CD14-positive monocyte (primary cell): Measurements from ENCODE around the gene SMG6. TPM values are rescaled to one million over a fixed set of nuclear protein-coding genes. Genes with fewer than 3 reads are reported as not detected.

ENCODE experiments used
- DNase-seq, 3 donors: peaks; one replicate each; pipeline ENCODE4 v3.0.0-alpha.2; 2011 to 2022
- H2AFZ ChIP-seq: 2 replicates; pipeline ENCODE4 v1.6.0; 2012; ENCODE audit warnings: mild to moderate bottlenecking, low read depth, low read length, inconsistent platforms; ENCODE audit not compliant: insufficient read depth, poor library complexity, severe bottlenecking
- H3K27ac ChIP-seq, 2 donors: 1 replicate in 1 of 2; 2 replicates in 1 of 2; pipeline ENCODE4 v1.5.1; 2012 to 2013; ENCODE audit warnings: low read length in 2 of 2, control low read depth in 1 of 2, inconsistent platforms in 1 of 2, low read depth in 1 of 2, mild to moderate bottlenecking in 1 of 2
- H3K27me3 ChIP-seq, 2 donors: one replicate each; pipeline versions ENCODE4 v1.6.0 to v1.6.1; 2011 to 2013; ENCODE audit warnings: low read length in 2 of 2; ENCODE audit not compliant: control insufficient read depth in 2 of 2, insufficient read depth in 2 of 2
- H3K36me3 ChIP-seq, 2 donors: replicated peaks in 1 of 2; 1 replicate in 1 of 2; 2 replicates in 1 of 2; pipeline versions ENCODE4 v1.5.1 to v1.6.1; 2012 to 2013; ENCODE audit warnings: low read length in 2 of 2, control low read depth in 1 of 2, inconsistent platforms in 1 of 2, mild to moderate bottlenecking in 1 of 2; ENCODE audit not compliant: insufficient read depth in 2 of 2, control insufficient read depth in 1 of 2
- H3K4me1 ChIP-seq, 2 donors: 1 replicate in 1 of 2; 2 replicates in 1 of 2; pipeline versions ENCODE4 v1.5.1 to v1.6.1; 2012 to 2013; ENCODE audit warnings: low read length in 2 of 2, control low read depth in 1 of 2, inconsistent platforms in 1 of 2, mild to moderate bottlenecking in 1 of 2, moderate library complexity in 1 of 2; ENCODE audit not compliant: insufficient read depth in 2 of 2, control insufficient read depth in 1 of 2
- H3K4me2 ChIP-seq: replicated peaks from 2 replicates; pipeline ENCODE3; 2012; ENCODE audit warnings: low read length, moderate library complexity, mild to moderate bottlenecking; ENCODE audit not compliant: poor library complexity, severe bottlenecking; ENCODE audit errors: extremely low read depth
- H3K4me3 ChIP-seq, 3 experiments: fragments of 200-600 bp in 1 of 3; sonication (generic) in 1 of 3; replicated peaks in 1 of 3; 1 replicate in 2 of 3; 2 replicates in 1 of 3; pipeline ENCODE4 v1.5.1; 2011 to 2013; ENCODE audit warnings: low read length in 3 of 3, mild to moderate bottlenecking in 3 of 3, control low read depth in 2 of 3, low read depth in 2 of 3, inconsistent platforms in 1 of 3, moderate library complexity in 1 of 3
- H3K79me2 ChIP-seq: 2 replicates; pipeline ENCODE4 v1.6.0; 2012; ENCODE audit warnings: mild to moderate bottlenecking, control low read depth, inconsistent platforms, low read length, moderate library complexity; ENCODE audit not compliant: insufficient read depth
- H3K9ac ChIP-seq: 2 replicates; pipeline ENCODE4 v1.6.0; 2017; ENCODE audit warnings: low read length, mild to moderate bottlenecking; ENCODE audit not compliant: insufficient read depth, poor library complexity, severe bottlenecking
- H3K9me3 ChIP-seq, 2 donors: replicated peaks in 1 of 2; 1 replicate in 1 of 2; 2 replicates in 1 of 2; pipeline versions ENCODE4 v1.5.1 to v1.6.1; 2012 to 2013; ENCODE audit warnings: low read length in 2 of 2, control low read depth in 1 of 2; ENCODE audit not compliant: control insufficient read depth in 1 of 2, insufficient read depth in 1 of 2
- H4K20me1 ChIP-seq: 2 replicates; pipeline ENCODE4 v1.6.0; 2012; ENCODE audit warnings: mild to moderate bottlenecking, low read length, control low read depth, moderate library complexity; ENCODE audit not compliant: insufficient read depth
- H3K27ac Mint-ChIP-seq, 7 donors: one replicate each; pipeline ENCODE4 v1.8.0; 2020; ENCODE audit warnings: mild to moderate bottlenecking in 7 of 7, mixed read lengths in 7 of 7, moderate library complexity in 6 of 7, inconsistent platforms in 2 of 7
- H3K27me3 Mint-ChIP-seq, 3 donors: one replicate each; pipeline ENCODE4 v1.8.0; 2021 to 2022; ENCODE audit warnings: low read depth in 3 of 3, mild to moderate bottlenecking in 3 of 3, mixed read lengths in 3 of 3, moderate library complexity in 3 of 3, inconsistent platforms in 1 of 3
- H3K36me3 Mint-ChIP-seq, 2 donors: one replicate each; pipeline ENCODE4 v1.8.0; 2020; ENCODE audit warnings: mixed read lengths in 2 of 2, inconsistent platforms in 1 of 2, mild to moderate bottlenecking in 1 of 2
- H3K4me1 Mint-ChIP-seq: one replicate; pipeline ENCODE4 v1.8.0; 2020; ENCODE audit warnings: mild to moderate bottlenecking, mixed read lengths
- H3K4me3 Mint-ChIP-seq, 2 donors: one replicate each; pipeline ENCODE4 v1.8.0; 2020; ENCODE audit warnings: mild to moderate bottlenecking in 2 of 2, mixed read lengths in 2 of 2, moderate library complexity in 1 of 2
- H3K9me3 Mint-ChIP-seq, 7 donors: one replicate each; pipeline ENCODE4 v1.8.0; 2020 to 2022; ENCODE audit warnings: mixed read lengths in 7 of 7, mild to moderate bottlenecking in 6 of 7, moderate library complexity in 6 of 7, inconsistent platforms in 2 of 7
- WGBS: methylation state at CpG from one replicate; pipeline ENCODE4 v1.1.5; 2013; ENCODE audit warnings: missing lambda C conversion rate; ENCODE audit not compliant: insufficient coverage; 5-methylcytosine and 5-hydroxymethylcytosine counted together
- intact Hi-C, 2 donors: fragments of 100-400 bp; cut with micrococcal nuclease; formaldehyde crosslinking; loops; one replicate each; pipeline versions ENCODE4 v1.15.0 to v1.15.1; 2023
- polyA plus RNA-seq, 3 donors: library from polyadenylated mRNA; depleted of rRNA in 1 of 3; unstranded in 2 of 3; stranded (reverse) in 1 of 3; fragments of 300-500 nt in 2 of 3; fragments of >200 nt in 1 of 3; fragmentation: Illumina TruSeq in 2 of 3; gene quantifications; 1 replicate in 2 of 3; 2 replicates in 1 of 3; pipeline ENCODE4 v1.2.3, GENCODE V29; 2012 to 2021
- TF ChIP-seq, protein P1 (sequence below): fragments of 200-600 bp; IDR thresholded peaks from one replicate; pipeline ENCODE4 v1.8.0; 2022; ENCODE audit warnings: antibody characterized with exemption, mild to moderate bottlenecking

SMG6 gene
- polyA plus RNA-seq, 3 donors = 0.67 to 7.1 (median 1.1) TPM

DNA sequence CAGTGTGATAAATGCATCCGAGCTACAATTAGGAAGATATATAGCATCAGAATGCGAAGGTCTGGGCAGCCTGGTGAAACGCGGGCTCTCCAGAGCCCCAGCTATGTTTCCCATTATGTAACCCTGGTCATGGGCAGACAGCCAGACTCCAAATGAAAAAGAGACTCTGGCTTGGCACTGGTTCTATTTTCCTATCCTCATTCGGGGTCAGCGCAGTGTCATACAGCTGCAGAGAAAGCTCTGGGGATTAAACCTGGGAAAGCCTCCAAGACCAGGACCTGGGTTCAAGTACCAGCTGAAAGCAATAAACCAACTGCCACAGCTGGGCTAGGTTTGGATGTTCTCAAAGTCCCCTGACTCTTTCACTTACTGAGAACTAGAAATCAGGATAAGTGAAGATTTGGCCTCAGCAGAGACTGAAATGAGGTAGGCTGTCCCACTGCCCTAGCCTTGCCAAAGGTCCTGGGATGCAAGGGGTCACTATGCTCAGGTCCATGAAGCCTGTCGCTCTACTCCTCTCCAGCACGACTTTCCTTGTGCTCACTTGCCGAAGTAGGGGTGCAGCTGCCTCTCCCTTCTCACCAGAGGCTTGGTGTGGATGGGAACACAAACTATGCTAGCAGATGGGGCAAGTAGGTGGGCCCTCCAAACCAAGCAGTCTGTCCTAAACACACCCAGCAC is 123.8 kb downstream of the SMG6 start:
- Mint-ChIP-seq H3K4me1 (peaks cover 22% of the 10 kb centered on the region), H3K36me3 (peaks cover 52 to 70% of the 10 kb centered on the region in 2 donors), H3K27me3 (peaks cover 1 to 3% (median 1%) of the 10 kb centered on the region in 3 donors), H3K27ac (no peak overlapping the region), H3K9me3 (no peaks in the 10 kb centered on the region), H3K4me3 (peak overlapping the region; percentile 1 to 24)
- H3K4me3 ChIP-seq = no peak overlapping the region
- DNase-seq = no peak
- no peaks in the 10 kb centered on the region for H3K9me3 ChIP-seq
- no peak overlapping the region for H3K4me2 ChIP-seq
- no peaks in the 10 kb centered on the region for H3K79me2 ChIP-seq
- TF ChIP-seq, protein P1, sequence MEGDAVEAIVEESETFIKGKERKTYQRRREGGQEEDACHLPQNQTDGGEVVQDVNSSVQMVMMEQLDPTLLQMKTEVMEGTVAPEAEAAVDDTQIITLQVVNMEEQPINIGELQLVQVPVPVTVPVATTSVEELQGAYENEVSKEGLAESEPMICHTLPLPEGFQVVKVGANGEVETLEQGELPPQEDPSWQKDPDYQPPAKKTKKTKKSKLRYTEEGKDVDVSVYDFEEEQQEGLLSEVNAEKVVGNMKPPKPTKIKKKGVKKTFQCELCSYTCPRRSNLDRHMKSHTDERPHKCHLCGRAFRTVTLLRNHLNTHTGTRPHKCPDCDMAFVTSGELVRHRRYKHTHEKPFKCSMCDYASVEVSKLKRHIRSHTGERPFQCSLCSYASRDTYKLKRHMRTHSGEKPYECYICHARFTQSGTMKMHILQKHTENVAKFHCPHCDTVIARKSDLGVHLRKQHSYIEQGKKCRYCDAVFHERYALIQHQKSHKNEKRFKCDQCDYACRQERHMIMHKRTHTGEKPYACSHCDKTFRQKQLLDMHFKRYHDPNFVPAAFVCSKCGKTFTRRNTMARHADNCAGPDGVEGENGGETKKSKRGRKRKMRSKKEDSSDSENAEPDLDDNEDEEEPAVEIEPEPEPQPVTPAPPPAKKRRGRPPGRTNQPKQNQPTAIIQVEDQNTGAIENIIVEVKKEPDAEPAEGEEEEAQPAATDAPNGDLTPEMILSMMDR = no peak
- peaks cover 16 to 18% of the 10 kb centered on the region in 2 donors for H3K4me1 ChIP-seq
- no peak overlapping the region for H3K27ac ChIP-seq
- no peak overlapping the region for H2AFZ ChIP-seq
- intact Hi-C loops = no loop called here
- no peak overlapping the region for H3K9ac ChIP-seq
- H3K36me3 ChIP-seq = peaks cover 20 to 73% of the 10 kb centered on the region in 2 donors
- H3K27me3 ChIP-seq = no peaks in the 10 kb centered on the region
- H4K20me1 ChIP-seq = no peaks in the 10 kb centered on the region
- whole genome bisulfite sequencing = 0% methylated on average over 2 of the region's 9 CpGs

DNA sequence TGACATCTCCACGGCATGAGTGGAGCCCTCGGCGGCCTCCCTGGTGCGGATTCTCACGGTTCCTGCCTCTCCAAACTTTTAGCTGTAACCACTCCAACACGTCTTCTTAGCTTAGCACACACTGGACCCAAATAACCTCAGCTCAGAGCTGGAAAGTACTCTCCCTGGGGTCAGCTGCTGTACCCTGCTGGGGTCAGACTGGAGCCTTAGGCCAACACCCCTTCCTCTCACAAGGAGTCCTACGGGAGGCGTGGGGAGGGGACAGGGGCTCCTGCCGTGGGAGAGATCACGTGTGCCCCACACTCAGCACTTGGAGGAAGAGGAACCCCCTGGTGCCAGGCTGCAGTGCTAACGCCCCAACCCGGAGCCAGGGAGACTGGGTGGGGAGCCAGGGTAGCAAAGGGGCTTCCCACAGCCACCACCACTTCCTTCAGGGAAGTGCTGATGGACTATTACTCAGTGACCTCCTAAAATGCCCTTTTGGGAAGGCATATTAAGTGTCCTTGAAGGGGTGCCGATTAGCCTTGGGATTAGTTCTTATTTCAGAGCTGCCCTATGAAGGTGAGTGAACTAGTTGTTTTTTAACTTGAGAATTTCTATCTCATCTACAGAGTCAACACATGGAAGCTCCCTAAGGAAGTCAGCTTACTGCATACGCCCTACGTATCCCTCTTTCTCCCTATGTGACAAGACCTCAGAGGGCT is 124.6 kb downstream of the SMG6 start:
- no peak overlapping the region for H3K9ac ChIP-seq

More for the DNA sequence above, 124.6 kb downstream of the SMG6 start:
- peaks cover 17 to 22% of the 10 kb centered on the region in 2 donors for H3K4me1 ChIP-seq
- no peaks in the 10 kb centered on the region for H4K20me1 ChIP-seq
- no peaks in the 10 kb centered on the region for H3K79me2 ChIP-seq
- H3K4me3 ChIP-seq = no peak overlapping the region
- peak; percentile 28 to 83 (median 45) for DNase-seq
- TF ChIP-seq, protein P1 = no peak
- no peaks in the 10 kb centered on the region for H3K9me3 ChIP-seq
- no peak overlapping the region for H2AFZ ChIP-seq
- Mint-ChIP-seq H3K36me3 (peaks cover 57 to 78% of the 10 kb centered on the region in 2 donors), H3K9me3 (no peaks in the 10 kb centered on the region), H3K27ac (peak overlapping the region in 1 of 7 donors; percentile 82), H3K4me3 (peak overlapping the region; percentile 1 to 24), H3K4me1 (peaks cover 30% of the 10 kb centered on the region), H3K27me3 (peaks cover 1 to 3% (median 1%) of the 10 kb centered on the region in 3 donors)
- peaks cover 20 to 79% of the 10 kb centered on the region in 2 donors for H3K36me3 ChIP-seq
- no peak overlapping the region for H3K4me2 ChIP-seq
- intact Hi-C loops = no loop called here
- WGBS = 78% methylated on average over 6 of the region's 15 CpGs
- no peaks in the 10 kb centered on the region for H3K27me3 ChIP-seq
- H3K27ac ChIP-seq = no peak overlapping the region
